CD4-positive, alpha-beta T cell treated with Interleukin-1 beta for 1 hour (primary cell): ENCODE results near the gene CRB2.

Experiments
- DNase-seq, 2 donors: peaks; one replicate each; pipeline ENCODE4 v3.0.0-alpha.2; 2020 to 2022

Gene CRB2

DNA sequence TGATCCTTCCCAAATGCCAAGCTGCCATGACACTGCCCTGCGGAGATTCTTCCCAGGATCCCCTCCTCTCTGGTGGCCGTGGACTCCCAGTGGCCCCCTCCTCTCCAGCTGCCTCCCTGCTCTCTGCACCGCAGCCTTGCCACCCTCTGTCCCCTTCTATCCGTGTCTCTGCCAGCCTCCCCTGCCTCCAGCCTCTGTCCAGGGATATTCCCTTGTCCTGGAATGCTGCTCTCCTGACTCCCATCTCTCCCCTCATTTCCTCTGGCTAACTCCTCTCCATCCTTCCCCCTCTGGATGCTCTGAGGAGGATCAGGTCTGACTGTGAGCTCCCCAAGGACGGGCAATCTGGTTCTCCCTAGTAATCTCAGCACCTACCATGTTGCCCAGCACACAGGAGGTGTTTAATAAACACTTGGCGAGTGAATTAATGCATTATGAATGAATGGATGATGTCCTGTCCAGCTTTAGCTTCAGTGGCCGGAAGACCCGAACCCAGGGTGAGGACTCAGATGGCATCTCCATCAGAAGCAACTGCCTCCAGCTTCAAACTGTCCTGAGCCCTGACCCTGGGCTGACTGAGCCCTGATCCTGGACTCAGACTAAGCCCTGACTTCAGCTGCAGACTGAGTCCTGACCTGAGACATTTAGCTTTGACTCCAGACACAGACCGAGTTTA, 7.5 kb upstream of the CRB2 start:
- DNase-seq, result no peak

DNA sequence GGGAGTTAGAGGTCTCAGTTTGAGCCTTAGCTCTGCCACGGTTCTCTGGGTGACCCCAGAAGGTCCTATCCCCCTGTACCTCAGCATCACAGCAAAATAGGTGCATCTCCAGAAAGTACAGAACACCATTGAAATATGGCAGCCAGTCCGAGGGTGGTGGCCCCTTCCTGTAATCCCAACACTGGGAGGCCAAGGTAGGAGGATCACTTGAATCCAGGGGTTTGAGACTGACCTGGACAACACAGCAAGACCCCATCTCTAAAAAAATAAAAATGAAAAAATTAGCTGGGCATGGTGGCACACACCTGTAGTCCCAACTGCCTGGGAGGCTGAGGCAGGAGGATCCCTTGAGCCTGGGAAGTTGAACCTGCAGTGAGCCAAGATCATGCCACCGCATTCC, 7.0 kb upstream of the CRB2 start:
- no peak for DNase-seq

DNA sequence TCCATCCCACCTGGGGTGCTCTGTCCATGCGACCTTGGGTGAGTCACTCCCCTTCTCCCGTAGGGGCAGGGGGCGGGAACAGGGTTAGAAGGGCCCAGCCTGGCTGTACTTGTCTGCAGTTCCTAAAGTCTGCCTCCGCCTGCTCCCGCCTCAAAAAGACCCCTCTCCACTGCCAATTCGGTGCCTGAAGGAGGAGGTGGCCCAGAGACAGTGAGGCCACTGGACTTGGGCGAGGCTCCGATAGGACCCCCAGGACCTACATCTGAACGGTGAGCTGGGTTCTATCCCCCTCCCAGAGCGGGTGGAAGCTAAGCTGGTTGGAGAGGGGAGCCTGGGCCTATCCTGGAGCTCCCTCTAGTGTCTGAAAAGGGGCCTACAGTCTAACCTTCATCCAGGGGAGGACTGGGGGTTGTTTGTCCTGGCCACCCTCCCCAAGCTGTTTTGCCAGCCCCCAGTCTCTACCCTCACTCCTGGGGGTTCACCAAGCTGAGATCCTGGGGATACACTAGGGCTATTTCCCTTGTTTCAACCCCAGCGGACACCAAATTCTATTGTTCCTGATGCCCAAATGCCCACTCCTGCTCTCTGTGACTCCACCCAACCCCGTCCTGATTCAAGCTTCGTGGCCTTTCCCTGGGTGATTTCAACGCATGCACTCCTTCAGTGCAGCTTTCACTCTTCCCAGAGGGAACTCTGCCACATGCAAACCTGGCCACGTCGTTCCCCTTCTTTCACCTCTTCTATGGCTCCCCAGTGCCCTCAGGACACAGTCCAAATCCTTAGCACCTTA, 6.1 kb upstream of the CRB2 start:
- peak; percentile 62 to 71 for DNase-seq

DNA sequence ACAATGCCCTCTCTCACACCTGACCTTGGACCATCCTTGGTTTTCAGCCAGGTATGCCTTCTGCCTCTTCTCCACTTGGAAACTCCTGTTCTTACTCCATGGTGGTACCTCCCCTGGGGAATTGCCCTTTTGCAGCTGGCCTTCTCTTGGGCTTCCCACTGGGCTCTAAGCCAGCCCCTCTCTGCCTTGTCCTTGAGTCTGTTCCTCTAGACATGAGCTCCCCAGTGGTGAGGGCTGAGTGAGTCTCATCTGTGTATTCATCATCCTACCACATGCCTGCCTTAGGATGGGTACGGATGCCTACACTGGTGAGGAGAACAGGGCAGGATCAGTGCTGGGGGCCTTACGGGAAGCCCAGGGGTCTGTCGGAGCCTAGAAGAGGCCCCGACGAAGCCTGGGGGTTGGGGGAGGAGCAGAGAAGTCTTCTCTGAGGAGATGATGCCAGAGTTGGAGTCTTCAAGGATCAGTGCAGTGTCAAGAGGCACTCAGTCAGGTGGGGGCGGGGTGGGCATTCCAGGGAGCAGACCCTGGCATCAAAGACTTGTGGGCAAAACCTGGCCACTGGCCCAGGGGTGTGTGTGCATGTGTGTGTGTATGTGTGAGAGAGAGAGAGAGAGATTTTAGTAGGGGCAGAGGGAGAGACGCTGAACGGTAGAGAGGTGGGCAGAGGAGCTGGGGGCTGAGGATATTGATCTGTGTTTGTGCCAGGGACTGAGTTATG, 5.2 kb upstream of the CRB2 start:
- no peak for DNase-seq

DNA sequence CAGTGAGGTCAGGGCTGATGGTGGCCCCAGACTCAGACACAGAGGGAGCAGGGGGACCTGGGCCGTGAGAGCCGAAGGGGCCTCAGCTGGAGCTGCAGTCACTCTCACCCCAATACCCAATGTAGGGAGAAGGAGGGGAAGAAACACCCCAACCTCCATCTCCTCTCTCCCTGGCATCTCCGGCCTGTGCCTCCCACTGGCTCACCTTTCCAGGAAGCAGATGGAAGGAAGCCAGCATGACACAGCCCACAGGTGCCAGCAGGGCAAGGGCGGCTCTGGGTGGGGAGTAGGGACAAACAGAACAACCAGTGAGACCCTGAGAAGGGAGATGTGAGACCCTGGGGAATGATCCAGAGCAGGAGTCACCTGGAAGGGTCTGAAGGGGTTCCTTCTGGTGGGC, 3.0 kb upstream of the CRB2 start:
- DNase-seq, result no peak

DNA sequence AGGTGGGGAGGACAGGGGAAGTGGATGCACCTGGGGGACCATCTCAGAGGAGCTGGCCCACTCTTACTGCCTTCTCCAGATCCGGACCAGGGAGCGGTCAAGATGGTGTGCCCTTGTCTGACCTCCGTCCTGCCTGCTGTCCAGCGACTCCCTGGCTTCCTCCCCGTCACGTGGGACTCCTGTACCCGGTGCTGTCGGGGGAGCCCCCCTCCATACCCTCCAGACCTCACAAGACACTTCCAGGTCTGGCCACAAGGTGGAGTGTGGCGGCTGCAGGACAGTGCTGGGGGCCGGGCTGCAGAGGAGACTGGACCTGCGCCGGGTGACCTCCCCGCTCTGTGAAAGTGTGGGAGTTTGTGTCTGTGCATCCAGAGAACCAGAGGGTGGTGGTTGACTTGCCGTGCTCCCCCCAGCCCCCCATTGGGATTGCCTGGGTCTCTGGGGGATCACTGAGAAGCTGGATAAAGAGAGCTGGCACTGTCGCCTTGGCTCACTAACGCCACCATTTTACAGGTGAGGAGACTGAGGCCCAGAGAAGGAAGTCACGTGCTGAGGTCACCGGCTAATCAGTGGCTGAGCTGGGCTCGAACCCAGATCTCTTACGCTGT, 1.9 kb upstream of the CRB2 start:
- DNase-seq, result peak; percentile 43 to 48

DNA sequence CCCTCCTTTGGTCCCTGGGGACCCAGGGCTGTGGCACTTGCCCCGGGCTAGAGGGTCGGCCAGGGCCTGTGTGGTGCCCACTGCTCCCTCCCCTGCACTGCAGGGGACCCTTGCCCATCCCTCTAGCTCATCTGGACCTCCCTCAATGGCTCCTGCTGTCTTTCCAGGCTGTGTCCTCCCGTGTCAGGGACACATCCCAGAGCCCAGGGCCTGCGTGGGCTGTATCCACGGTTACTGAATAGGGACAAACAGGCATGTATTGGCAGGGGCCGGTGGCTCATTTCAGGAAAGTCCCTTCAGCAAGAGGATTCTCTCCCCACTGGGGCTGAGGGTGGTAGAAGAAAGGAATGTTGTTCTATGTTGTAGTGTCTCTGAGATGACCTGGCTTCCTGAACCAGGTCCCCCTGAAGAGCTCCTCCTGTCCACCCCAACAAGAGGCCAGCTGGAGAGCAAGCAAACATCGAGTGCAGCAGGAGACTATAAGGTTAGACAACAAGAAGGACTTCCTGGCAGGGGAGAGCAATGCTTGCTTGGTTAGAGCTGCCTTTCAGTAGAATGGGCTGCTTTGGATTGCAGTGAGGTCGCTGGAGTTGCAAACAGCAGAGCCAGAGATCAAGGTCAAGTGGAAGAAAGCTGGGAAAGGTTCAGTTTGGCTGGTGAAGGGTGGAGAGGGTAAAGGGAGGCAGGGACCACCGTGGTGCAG, 1.0 kb upstream of the CRB2 start:
- no peak for DNase-seq

DNA sequence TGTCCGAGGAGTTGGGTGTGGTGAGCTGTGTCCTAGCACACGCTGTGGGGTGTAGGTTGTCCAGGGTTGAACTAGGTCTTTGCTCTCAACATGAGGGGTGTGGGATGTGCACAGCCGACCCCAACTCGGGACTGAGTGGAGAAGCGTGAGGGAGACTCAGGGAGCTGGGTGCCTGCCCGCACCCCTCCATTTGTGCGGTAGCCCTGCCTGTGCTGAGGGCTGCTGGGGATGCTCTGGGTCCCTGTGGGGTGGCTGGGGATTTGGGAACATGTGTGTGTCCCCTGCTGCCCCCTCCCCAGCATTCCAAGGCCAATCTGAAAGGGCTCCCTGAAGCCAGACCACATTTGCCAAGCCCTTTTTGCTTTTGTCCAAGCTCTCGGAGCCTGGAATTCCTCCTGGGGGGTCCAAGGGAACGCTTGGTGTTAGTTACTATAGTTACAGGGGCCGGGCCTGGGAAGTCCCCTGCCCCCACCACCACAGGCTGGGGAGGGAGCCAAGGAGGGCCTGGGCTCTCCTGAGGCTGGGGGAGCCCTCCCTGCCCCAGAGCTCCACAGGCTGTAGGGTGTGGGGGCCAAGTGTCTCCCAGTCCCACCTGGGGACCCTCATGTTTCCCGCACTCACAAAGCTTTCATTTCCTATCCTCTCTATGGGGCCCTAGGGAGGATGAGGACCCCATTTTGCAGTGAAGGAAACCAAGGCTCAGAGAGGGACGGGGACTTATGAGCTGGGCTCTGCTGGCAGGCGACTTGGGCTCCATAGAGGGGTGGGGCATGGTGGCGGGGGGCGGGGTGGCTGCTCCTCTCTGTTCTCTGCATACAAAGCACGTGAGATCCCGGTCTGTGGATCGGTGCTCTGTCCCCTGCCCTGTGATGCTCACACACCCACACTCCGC, 1.1 kb downstream of the CRB2 start:
- DNase-seq, result no peak

DNA sequence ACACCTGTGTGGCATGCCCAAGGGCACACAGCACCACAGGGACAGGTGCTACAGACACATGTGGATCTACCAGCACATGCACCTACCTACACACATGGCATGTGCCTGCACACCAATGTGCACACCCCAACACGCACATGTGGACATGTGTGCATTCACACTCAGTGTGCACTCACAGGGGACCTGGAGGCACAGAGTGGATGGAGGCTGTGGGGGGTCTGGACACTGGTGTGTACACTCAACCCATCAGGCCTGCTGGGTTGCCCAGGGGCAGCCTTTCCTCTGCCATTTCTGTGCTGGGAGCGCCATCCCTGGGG, 1.7 kb downstream of the CRB2 start:
- DNase-seq, result no peak

DNA sequence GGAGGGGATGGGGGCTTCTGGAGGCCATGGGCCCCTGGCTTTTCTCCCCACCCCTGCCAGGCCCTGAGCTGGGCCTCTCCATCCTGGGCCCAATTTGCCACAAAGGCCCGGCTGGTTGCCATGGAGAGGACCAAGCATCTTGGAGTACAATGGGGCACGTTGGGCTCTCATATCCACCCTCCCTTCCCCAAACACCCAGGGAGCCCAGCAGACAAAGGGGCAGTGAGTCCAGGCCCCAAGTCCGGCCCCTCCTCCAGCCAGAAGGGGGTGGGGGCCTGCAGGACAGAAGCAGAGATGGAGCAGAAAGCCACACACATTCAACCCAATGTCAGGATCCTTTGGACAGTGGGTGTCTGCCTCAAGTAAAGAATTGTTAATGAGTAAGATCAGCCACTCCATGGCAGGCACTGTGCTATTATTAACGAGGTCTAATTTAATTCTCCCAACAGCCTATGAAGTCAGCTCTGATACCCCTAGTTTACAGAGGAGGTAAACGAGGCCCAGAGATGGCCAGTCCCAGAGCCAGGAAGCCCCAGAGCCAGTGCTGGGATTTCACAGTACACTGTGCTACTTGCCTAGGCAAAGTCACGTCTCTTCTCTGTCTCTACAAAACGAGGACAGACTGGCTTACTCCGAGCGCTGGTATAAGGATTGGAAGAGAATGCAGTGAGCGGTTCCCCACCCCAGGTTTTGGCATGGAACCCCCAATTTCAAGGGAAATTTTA, 2.3 kb downstream of the CRB2 start:
- DNase-seq, result no peak

DNA sequence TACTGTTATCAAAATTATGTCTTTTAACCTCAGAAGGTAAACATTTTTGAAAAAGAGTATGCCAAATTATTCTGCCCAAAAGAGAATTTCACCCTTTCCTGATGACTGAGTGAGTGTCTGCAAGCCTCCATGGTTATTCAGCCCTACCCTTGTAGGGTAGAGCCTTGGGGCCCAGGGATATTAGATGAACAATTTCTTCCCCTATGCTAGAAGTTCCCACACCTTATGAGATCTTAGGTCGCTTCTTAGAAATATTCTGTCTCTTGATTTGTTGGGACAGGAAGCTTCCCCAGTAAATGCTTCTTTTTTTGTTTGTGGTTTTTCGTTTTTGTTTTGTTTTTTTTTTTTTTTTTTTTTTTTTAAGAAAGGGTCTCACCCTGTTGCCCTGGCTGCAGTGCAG, 3.1 kb downstream of the CRB2 start:
- no peak for DNase-seq

DNA sequence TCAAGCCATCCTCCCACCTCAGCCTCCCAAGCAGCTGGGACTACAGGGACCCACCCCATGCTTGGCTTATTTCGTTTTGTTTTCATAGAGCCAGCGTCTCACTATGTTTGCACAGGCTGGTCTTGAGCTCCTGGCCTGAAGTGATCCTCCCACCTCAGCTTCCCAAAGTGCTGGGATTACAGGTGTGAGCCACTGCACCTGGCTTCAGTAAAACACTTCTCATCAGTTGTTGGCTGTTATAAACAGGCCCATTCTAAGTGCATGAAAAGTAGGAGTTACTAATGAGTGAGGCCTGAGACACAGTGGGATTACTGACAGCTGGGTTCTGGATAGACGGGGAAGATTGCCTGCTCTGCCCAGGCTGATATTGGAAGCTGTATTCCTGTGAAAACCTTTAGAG, 3.5 kb downstream of the CRB2 start:
- DNase-seq, result no peak

DNA sequence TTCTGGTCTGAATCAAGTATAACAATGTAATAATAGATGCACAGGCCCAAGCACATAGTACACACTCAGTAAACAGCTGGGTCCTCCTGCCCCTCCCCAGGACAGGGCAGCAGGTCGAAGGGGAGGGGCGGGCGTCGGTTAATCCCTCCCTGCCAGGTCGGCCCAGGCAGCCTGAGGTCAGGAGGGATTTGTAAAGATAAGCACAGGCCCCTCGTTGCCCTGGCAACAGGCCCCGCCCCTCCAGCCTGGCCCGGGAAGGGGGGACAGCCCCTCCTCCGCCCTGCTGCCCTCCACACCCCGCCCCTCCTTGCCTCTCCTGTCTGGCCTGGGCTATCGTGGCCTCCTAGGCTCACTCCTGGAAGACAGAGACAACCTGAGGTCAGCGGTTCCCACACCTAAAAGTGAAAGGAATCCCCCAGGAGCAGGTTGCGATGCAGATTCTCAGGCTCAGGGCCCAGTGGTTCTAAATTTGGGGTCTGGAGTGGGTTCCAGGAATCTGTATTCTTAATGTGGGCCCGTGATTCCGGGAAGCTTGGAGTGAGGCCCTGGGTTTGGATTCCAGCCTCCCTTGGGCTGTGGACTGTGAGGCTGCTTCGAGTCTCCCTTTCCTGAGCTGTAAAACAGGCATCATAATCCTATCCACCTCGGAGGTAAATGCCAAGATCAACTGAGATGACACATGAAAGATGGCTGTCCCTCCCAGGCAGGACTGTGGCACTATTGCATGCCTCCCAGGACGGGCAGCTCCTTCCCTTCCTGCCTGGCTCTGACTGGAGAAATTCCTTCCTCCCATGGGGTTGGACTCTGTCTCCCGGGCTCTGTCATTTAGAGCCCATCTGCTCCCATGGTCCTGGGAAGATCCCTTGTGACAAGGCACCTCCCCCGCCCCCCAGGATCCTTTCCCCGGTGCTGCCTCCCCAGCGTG, 4.4 kb downstream of the CRB2 start:
- peak in 1 of 2 donors; percentile 21 for DNase-seq

DNA sequence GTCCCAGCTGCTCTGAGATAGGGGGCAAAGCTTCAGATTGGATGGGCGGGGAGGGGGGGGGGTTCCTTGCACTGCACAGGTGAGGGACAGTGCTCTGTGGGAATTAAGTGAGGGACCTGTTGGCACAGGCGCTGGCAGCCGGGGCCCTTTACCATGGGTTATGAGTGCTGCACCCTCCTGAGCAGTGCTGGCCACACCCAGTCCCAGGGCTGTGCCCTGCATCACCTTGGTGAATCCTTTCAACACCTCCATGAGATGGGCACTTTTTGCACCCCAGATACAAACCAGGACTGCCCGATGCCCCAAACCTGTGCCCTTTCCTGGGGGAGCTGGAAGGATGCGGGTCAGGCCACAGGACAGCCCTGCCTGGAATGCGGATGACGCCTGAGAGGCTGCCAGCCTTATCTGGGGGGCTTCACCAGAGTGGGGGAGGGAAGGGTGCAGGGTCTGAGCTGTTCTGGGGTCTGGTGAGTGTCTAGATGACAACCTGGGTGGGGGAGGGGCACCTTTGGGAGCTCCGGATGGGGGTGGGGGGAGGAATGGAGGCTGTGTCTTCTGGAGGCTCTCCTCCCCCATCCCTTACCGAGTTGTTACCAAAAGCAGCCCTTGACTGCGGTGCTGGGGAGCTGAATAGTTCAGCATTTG, 5.2 kb downstream of the CRB2 start:
- no peak for DNase-seq

DNA sequence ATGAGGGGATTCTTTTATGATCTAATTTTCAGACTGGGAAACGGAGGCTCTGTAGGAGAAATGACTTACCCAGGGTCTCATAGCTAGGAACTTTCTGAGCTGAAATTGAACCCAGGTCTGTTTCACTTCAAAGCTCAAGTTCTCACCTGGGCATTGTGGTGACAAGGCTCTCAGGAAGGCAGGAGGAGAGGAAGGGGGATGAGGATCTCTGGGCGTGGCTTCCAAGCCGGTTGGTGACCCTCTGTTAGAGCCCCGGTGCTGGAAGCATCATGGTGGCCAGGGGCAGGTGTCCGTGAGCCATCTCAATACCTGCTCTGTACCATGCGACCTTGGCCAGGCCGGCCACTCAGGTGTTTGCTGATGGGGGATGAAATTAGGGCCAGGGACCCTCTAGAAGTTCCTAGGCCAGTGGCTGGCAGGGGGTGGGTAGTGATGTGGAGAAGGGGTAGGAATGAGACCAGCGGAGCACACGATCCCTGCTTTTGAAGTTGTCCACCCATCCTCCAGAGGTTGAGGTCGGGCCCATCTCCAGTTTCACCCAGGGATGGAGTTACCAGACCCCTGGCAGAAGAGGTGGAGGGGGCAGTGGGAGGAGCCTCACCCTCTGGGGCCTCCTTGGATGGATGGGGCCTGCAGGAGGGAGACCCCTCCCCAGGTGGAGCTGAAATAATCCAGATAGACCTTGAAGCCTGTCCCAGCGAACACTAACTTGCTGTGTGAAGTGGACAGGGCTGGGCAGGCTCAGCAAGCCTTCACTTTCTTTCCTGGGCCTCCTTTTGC, 5.9 kb downstream of the CRB2 start:
- DNase-seq, result no peak

DNA sequence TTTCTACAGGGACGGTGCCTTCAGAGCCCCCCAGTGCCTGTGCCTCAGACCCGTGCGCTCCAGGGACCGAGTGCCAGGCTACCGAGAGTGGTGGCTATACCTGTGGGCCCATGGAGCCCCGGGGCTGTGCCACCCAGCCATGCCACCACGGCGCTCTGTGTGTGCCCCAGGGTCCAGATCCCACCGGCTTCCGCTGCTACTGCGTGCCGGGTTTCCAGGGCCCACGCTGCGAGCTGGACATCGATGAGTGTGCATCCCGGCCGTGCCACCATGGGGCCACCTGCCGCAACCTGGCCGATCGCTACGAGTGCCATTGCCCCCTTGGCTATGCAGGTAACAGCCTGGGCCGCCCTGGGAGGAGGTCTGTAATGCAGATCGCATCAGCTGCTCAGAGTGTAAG, 6.9 kb downstream of the CRB2 start:
- no peak for DNase-seq

DNA sequence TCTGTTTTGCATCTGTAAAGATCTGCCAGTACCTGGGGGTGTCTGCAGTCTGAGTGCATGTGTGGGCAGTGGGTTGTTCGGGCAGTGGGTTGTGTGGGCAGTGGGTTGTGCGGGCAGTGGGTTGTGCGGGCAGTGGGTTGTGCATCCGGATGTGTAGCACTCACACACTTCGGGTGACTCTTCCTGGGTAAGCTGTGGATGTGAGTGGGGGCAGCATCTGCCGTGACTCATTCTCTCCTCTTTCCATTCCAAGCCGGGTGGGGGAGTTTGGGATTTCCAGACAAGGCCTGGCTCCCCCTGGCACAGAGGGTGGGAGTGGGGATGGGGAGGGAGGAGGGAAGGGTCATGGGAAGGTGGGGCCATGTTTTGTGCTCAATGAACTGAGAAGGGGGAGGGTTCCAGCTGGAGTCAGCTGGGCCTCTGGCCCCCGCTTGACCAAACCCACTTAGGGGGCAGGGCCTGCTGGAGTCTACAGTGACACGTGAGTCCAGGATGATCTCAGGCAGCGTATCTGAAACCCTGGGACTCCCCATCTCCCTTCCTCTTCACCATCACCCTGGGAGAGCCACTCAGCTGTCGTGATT, 8.3 kb downstream of the CRB2 start:
- no peak for DNase-seq

DNA sequence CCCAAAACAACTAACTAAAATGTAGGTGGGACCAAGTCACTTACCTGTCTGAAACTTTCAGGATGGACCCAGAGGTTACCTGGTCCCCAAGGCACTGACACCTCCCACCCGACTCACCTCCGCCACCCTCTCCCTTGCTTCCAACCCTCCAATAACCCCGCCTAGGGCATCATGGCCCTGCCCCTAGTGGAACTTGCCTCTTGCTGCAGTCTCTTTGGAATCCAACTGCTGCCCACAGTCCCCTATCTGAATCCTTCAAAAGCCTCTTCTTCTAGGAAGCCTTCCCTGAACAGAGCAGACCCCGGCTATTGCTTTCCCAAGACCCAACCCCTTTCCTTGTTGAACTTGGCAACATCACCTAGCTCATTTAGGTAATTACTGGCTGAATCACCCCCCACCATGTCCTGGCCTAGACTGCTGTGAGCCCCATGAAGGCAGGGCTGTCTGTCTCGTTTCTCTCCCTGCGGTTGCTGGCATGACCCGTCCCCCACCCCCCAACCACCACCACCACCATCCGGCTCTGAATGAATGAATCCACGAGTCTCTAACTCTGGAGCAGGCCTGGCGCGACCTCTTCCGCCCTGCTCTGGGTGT, 9.4 kb downstream of the CRB2 start:
- no peak for DNase-seq
